Activated naive CD4-positive, alpha-beta T cell treated with Interleukin-2 at 50 U/mL for 16 hours (primary cell): ENCODE data around the gene TMEM175.
"Not testable (repeated sequence)": the region's sequence is repeated elsewhere in the genome, so short reads cannot be mapped to it uniquely, and the experiment has no call there.

Experiments
- DNase-seq: peaks from one replicate; pipeline ENCODE4 v3.0.0-alpha.2; 2020

The TMEM175 gene

GRCh38 chr4:992297-993110, 60.2 kb downstream of the TMEM175 start:
- no peak for DNase-seq

GRCh38 chr4:993111-994029, 61.1 kb downstream of the TMEM175 start, which contains the start of gene SLC26A1:
Gene SLC26A1 (minus strand): TSS chr4:993404. CDS start chr4:991703, 1,701 bp downstream.
- no peak for DNase-seq

GRCh38 chr4:995311-996026, 63.2 kb downstream of the TMEM175 start:
- DNase-seq, result no peak

- no peak for DNase-seq
These were observed 64.1 kb downstream of the TMEM175 start for GRCh38 chr4:996030-996996.

- no peak for DNase-seq
These were observed 64.7 kb downstream of the TMEM175 start for GRCh38 chr4:996997-997374.

GRCh38 chr4:997375-998071, 65.3 kb downstream of the TMEM175 start:
- DNase-seq, result no peak

- DNase-seq, result no peak
These were observed 65.9 kb downstream of the TMEM175 start for GRCh38 chr4:998096-998691.

GRCh38 chr4:999240-999863, 67.1 kb downstream of the TMEM175 start:
- not testable (repeated sequence) for DNase-seq

GRCh38 chr4:999882-1000425, 67.7 kb downstream of the TMEM175 start:
- DNase-seq, result no peak

GRCh38 chr4:1000686-1001260, 68.5 kb downstream of the TMEM175 start:
- DNase-seq, result no peak

GRCh38 chr4:1001561-1002130, 69.4 kb downstream of the TMEM175 start:
- DNase-seq, result no peak

GRCh38 chr4:1002131-1002630, 69.9 kb downstream of the TMEM175 start:
- DNase-seq, result no peak

GRCh38 chr4:1002631-1003251, 70.5 kb downstream of the TMEM175 start:
- no peak for DNase-seq

GRCh38 chr4:1003271-1004070, 71.2 kb downstream of the TMEM175 start:
- no peak for DNase-seq

GRCh38 chr4:1004071-1004418, 71.8 kb downstream of the TMEM175 start:
- DNase-seq, result no peak

GRCh38 chr4:1004557-1005485, 72.6 kb downstream of the TMEM175 start:
- no peak for DNase-seq

GRCh38 chr4:1006856-1007255, 74.6 kb downstream of the TMEM175 start:
- DNase-seq, result no peak
